Mucosa of stomach (tissue), 1 donor: ENCODE data around the gene UPF3A.
"Not testable (repeated sequence)": the region's sequence is repeated elsewhere in the genome, so short reads cannot be mapped to it uniquely, and the experiment has no call there.

Experiments used
- H3K27me3 ChIP-seq: one replicate; pipeline ENCODE4 v1.7.0; 2013; ENCODE audit warnings: mild to moderate bottlenecking, low read length; ENCODE audit not compliant: control insufficient read depth, insufficient read depth
- H3K36me3 ChIP-seq: one replicate; pipeline ENCODE4 v1.7.0; 2013; ENCODE audit warnings: low read length; ENCODE audit not compliant: control insufficient read depth, insufficient read depth
- H3K4me1 ChIP-seq: one replicate; pipeline ENCODE4 v1.7.0; 2013; ENCODE audit warnings: mild to moderate bottlenecking, low read length; ENCODE audit not compliant: control insufficient read depth, insufficient read depth
- H3K4me3 ChIP-seq: one replicate; pipeline ENCODE4 v1.7.0; 2013; ENCODE audit warnings: low read length
- H3K9ac ChIP-seq: one replicate; pipeline ENCODE4 v1.7.0; 2013; ENCODE audit warnings: mild to moderate bottlenecking, low read length, moderate library complexity
- H3K9me3 ChIP-seq: one replicate; pipeline ENCODE4 v1.7.0; 2013; ENCODE audit warnings: mild to moderate bottlenecking, low read length, moderate library complexity; ENCODE audit not compliant: control insufficient read depth
- donor health status: Pancreatic carcinoma.

The UPF3A gene

DNA sequence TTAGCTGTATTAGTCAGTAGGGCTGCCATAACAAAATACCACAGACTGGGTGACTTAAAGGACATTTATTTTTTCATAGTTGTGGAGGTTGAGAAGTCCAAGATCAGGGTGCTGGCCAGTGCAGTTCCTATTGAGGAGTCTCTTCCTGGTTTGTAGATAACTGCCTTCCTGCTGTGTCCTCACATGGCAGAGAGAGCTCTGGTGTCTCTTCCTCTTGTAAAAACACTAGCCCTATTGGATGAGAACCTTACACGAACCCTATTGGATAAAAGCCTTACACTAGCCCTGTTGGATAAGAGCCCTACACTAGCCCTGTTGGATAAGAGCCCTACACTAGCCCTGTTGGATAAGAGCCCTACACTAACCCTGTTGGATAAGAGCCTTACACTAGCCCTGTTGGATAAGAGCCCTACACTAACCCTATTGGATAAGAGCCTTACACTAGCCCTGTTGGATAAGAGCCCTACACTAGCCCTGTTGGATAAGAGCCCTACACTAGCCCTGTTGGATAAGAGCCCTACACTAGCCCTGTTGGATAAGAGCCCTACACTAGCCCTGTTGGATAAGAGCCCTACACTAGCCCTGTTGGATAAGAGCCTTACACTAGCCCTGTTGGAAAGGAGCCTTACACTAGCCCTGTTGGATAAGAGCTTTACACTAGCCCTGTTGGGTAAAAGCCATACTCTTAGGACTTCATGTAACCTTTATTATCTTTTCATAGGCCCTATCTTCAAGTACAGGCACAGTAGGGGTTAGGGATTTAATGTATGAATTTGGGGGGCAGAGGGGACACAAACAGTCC lies 29.6 kb upstream of the UPF3A start:
- H3K9ac ChIP-seq, H3K4me3 ChIP-seq, H3K9me3 ChIP-seq, H3K4me1 ChIP-seq, H3K27me3 ChIP-seq: not testable (repeated sequence)
- peaks cover 12% of the 10 kb centered on the region for H3K36me3 ChIP-seq

GRCh38 chr13:114256547-114256946 lies 24.9 kb upstream of the UPF3A start:
- Histone ChIP-seq H3K9ac (no peak overlapping the region), H3K27me3 (no peaks in the 10 kb centered on the region), H3K4me3 (no peak overlapping the region), H3K9me3 (no peaks in the 10 kb centered on the region), H3K4me1 (no peaks in the 10 kb centered on the region), H3K36me3 (peaks cover 3% of the 10 kb centered on the region)

- H3K36me3 ChIP-seq, result no peaks in the 10 kb centered on the region
- H3K9me3 ChIP-seq, result no peaks in the 10 kb centered on the region
- H3K4me1 ChIP-seq, result no peaks in the 10 kb centered on the region
- no peak overlapping the region for H3K4me3 ChIP-seq
- H3K9ac ChIP-seq, result no peak overlapping the region
- H3K27me3 ChIP-seq, result no peaks in the 10 kb centered on the region
Observed at GRCh38 chr13:114257014-114257413, 24.4 kb upstream of the UPF3A start.

GRCh38 chr13:114258589-114258988 lies 22.8 kb upstream of the UPF3A start:
- Histone ChIP-seq H3K9ac (no peak overlapping the region), H3K36me3 (peaks cover 5% of the 10 kb centered on the region), H3K4me3 (no peak overlapping the region), H3K27me3 (no peaks in the 10 kb centered on the region), H3K4me1 (no peaks in the 10 kb centered on the region), H3K9me3 (no peaks in the 10 kb centered on the region)

- no peak overlapping the region for H3K4me3 ChIP-seq
- H3K27me3 ChIP-seq, result no peaks in the 10 kb centered on the region
- H3K9me3 ChIP-seq, result no peaks in the 10 kb centered on the region
- H3K4me1 ChIP-seq, result no peaks in the 10 kb centered on the region
- H3K36me3 ChIP-seq, result peaks cover 5% of the 10 kb centered on the region
- no peak overlapping the region for H3K9ac ChIP-seq
Observed at GRCh38 chr13:114259374-114259773, 22.0 kb upstream of the UPF3A start.

- Histone ChIP-seq H3K9ac (no peak overlapping the region), H3K4me1 (no peaks in the 10 kb centered on the region), H3K27me3 (no peaks in the 10 kb centered on the region), H3K36me3 (peaks cover 5% of the 10 kb centered on the region), H3K4me3 (no peak overlapping the region), H3K9me3 (no peaks in the 10 kb centered on the region)
Observed at GRCh38 chr13:114259974-114260373, 21.4 kb upstream of the UPF3A start.

DNA sequence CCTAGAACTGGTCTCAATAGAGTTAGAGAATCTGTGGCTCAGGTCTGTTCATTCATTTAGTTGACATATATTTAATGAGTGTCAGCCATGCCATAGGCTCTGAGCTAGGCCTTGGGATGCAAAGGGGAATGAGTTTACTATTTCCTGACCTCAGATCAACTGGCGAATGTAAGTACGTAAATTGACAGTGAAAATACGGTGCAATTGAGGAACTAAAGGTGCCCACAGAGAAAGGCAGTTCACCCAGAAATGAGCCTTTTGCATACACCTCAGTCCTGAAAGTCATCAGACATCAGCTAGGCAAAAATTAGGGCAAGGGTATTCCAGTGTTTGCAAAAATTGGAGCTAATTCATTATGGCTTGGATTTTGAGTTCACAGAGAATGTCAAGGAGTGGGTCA lies 20.6 kb upstream of the UPF3A start:
- Histone ChIP-seq H3K4me1 (no peaks in the 10 kb centered on the region), H3K4me3 (no peak overlapping the region), H3K9ac (no peak overlapping the region), H3K27me3 (no peaks in the 10 kb centered on the region), H3K36me3 (peaks cover 5% of the 10 kb centered on the region), H3K9me3 (no peaks in the 10 kb centered on the region)

GRCh38 chr13:114261328-114261965 lies 20.0 kb upstream of the UPF3A start:
- Histone ChIP-seq H3K4me1 (no peaks in the 10 kb centered on the region), H3K27me3 (no peaks in the 10 kb centered on the region), H3K9ac (no peak overlapping the region), H3K4me3 (no peak overlapping the region), H3K36me3 (peaks cover 5% of the 10 kb centered on the region), H3K9me3 (no peaks in the 10 kb centered on the region)

DNA sequence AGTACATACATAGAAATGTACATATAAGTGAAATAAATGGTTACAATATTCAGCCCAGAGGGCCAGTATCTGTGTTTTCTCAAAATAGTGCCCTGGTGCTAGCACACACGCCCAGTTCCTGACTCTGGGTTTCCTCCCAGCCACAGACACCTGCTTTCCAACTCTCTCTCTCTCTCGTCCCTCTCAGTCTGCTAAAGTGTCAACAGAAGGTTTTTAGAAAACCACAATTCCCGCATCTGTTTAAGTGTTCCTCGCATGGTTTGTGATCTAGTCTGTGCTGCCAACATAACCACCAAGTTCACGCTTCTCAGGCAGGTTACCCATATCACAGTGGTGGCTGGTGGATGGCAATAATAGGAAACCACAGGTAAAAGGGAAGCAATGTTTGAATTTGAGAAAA lies 17.8 kb upstream of the UPF3A start:
- peaks cover 5% of the 10 kb centered on the region for H3K36me3 ChIP-seq
- no peaks in the 10 kb centered on the region for H3K9me3 ChIP-seq
- H3K27me3 ChIP-seq, result no peaks in the 10 kb centered on the region
- no peaks in the 10 kb centered on the region for H3K4me1 ChIP-seq
- H3K4me3 ChIP-seq, result no peak overlapping the region
- H3K9ac ChIP-seq, result no peak overlapping the region

DNA sequence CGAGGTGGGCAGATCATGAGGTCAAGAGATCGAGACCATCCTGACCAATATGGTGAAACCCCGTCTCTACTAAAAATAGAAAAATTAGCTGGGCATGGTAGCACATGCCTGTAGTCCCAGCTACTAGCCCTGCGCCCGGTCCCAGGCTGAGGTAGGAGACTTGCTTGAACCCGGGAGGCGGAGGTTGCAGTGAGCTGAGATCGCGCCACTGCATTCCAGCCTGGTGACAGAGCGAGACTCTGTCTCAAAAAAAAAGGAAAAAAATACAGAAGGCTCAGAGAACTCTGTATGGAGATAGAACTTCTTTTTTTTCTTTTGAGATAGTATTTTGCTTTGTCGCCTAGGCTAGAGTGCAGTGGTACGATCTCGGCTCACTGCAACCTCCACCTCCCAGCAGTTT lies 17.1 kb upstream of the UPF3A start:
- H3K4me1 ChIP-seq, H3K9ac ChIP-seq, H3K36me3 ChIP-seq, H3K4me3 ChIP-seq, H3K9me3 ChIP-seq, H3K27me3 ChIP-seq: not testable (repeated sequence)

DNA sequence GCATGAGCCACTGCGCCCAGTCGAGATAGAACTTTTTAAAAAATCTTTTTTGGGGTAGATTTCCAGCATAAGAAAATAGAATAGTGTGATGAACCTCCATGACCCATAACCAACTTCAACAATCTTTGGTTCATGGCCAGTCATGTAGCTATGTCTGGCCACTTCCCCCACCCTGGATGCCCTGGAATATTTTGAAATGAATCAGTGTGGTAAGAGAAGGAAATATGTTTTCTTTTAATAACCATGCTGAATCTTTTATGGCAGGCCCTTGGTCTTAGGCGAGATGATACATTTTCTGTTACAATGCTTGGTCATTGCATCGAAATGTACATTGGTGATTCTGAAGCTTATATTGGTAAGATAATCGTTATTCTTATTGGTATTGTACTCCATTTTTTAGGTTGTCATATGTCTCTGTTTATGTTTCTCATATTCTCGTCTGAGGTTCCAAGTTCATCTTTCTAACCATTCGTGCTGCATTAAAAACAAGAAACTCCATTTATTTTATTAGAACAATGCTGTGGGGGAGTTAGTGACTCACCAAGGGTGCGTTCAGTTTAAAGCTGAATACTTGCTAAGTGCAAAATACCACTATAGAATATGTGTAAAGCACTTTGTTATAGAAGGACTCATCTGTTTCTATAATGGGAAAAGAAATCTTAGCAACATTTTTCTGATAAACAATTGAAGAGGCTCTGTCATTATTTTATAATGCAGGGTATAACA lies 16.4 kb upstream of the UPF3A start:
- H3K36me3 ChIP-seq, result peaks cover 5% of the 10 kb centered on the region
- H3K27me3 ChIP-seq, result no peaks in the 10 kb centered on the region
- no peak overlapping the region for H3K4me3 ChIP-seq
- H3K9me3 ChIP-seq, result no peaks in the 10 kb centered on the region
- no peak overlapping the region for H3K9ac ChIP-seq
- no peaks in the 10 kb centered on the region for H3K4me1 ChIP-seq

- Histone ChIP-seq H3K9ac (no peak overlapping the region), H3K4me3 (no peak overlapping the region), H3K4me1 (no peaks in the 10 kb centered on the region), H3K27me3 (no peaks in the 10 kb centered on the region), H3K9me3 (no peaks in the 10 kb centered on the region), H3K36me3 (peaks cover 5% of the 10 kb centered on the region)
Observed at GRCh38 chr13:114266241-114266640, 15.2 kb upstream of the UPF3A start.
